Ishikawa (cell line): ENCODE results near the gene B4GALNT3.

Experiments used
- CEBPB ChIP-seq: IDR thresholded peaks from 2 replicates; pipeline ENCODE4 v1.6.1; 2012
- CREB1 ChIP-seq: IDR thresholded peaks from 2 replicates; pipeline ENCODE4 v1.6.1; 2012; ENCODE audit warnings: low read depth
- EGR1 ChIP-seq: IDR thresholded peaks from 2 replicates; pipeline ENCODE4 v1.6.1; 2012
- EP300 ChIP-seq: IDR thresholded peaks from 2 replicates; pipeline ENCODE4 v1.6.1; 2012; ENCODE audit warnings: borderline replicate concordance
- FOXM1 ChIP-seq: IDR thresholded peaks from 2 replicates; pipeline ENCODE4 v1.6.1; 2012; ENCODE audit warnings: low read depth, borderline replicate concordance
- NFIC ChIP-seq: IDR thresholded peaks from 2 replicates; pipeline ENCODE4 v1.6.1; 2012
- RAD21 ChIP-seq: IDR thresholded peaks from 2 replicates; pipeline ENCODE4 v1.6.1; 2012; ENCODE audit warnings: low read depth
- TAF1 ChIP-seq: IDR thresholded peaks from 2 replicates; pipeline ENCODE4 v1.6.1; 2012; ENCODE audit warnings: low read depth, mild to moderate bottlenecking
- TCF12 ChIP-seq: IDR thresholded peaks from 2 replicates; pipeline ENCODE4 v1.6.1; 2012; ENCODE audit warnings: low read depth
- TEAD4 ChIP-seq: IDR thresholded peaks from 2 replicates; pipeline ENCODE4 v1.6.1; 2012
- YY1 ChIP-seq: IDR thresholded peaks from 2 replicates; pipeline ENCODE4 v1.6.1; 2012; ENCODE audit warnings: low read depth
- ZBTB7A ChIP-seq: IDR thresholded peaks from 2 replicates; pipeline ENCODE4 v1.6.1; 2012; ENCODE audit warnings: low read depth
- TF ChIP-seq, protein P1 (sequence below): IDR thresholded peaks from 2 replicates; pipeline ENCODE4 v1.6.1; 2012
- TF ChIP-seq, protein P2 (sequence below): IDR thresholded peaks from 2 replicates; pipeline ENCODE4 v1.6.1; 2012; ENCODE audit warnings: low read depth, mild to moderate bottlenecking
- TF ChIP-seq, protein P3 (sequence below): IDR thresholded peaks from 2 replicates; pipeline ENCODE4 v1.6.1; 2012

B4GALNT3 gene

DNA sequence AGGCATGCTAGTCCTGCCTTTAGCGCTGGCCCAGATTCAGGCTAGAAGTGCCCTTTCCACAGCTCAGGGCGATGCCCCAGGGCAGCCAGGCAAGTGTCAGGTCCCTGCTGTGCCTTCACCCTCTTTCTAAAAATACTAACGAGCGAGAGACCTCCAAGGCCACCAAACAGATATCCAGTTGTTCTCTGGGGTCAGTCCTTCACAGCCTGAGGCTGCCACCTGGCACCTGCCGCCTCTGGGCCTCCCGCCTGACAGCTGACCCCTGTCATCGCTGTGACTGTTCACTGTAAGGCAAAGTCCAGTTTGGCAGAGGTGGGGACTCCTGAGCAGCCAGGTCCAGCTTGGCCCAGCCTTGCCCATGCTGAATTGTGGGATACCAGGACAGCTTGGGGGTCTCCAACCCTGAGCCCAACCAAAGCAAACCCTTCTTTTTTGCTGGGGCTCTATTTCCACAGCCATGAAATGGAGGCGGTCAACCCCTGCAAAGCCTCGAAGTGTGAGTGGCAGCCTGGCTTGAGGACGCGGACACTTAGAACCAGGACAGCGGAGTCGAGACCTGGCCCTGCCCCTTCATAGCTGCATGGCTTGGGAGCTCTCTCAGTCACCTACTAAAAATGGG lies 123.6 kb downstream of the B4GALNT3 start:
- TF ChIP-seq RAD21, result no peak
- TF ChIP-seq YY1, result no peak
- TF ChIP-seq CREB1, result no peak
- TF ChIP-seq TEAD4, result no peak
- TF ChIP-seq, protein P1, sequence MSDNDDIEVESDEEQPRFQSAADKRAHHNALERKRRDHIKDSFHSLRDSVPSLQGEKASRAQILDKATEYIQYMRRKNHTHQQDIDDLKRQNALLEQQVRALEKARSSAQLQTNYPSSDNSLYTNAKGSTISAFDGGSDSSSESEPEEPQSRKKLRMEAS, result no peak
- TF ChIP-seq CEBPB, result no peak
- TF ChIP-seq NFIC, result no peak
- TF ChIP-seq, protein P2, sequence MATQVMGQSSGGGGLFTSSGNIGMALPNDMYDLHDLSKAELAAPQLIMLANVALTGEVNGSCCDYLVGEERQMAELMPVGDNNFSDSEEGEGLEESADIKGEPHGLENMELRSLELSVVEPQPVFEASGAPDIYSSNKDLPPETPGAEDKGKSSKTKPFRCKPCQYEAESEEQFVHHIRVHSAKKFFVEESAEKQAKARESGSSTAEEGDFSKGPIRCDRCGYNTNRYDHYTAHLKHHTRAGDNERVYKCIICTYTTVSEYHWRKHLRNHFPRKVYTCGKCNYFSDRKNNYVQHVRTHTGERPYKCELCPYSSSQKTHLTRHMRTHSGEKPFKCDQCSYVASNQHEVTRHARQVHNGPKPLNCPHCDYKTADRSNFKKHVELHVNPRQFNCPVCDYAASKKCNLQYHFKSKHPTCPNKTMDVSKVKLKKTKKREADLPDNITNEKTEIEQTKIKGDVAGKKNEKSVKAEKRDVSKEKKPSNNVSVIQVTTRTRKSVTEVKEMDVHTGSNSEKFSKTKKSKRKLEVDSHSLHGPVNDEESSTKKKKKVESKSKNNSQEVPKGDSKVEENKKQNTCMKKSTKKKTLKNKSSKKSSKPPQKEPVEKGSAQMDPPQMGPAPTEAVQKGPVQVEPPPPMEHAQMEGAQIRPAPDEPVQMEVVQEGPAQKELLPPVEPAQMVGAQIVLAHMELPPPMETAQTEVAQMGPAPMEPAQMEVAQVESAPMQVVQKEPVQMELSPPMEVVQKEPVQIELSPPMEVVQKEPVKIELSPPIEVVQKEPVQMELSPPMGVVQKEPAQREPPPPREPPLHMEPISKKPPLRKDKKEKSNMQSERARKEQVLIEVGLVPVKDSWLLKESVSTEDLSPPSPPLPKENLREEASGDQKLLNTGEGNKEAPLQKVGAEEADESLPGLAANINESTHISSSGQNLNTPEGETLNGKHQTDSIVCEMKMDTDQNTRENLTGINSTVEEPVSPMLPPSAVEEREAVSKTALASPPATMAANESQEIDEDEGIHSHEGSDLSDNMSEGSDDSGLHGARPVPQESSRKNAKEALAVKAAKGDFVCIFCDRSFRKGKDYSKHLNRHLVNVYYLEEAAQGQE, result no peak
- no peak for TF ChIP-seq EGR1
- no peak for TF ChIP-seq TCF12
- TF ChIP-seq EP300, result no peak
- TF ChIP-seq, protein P3, sequence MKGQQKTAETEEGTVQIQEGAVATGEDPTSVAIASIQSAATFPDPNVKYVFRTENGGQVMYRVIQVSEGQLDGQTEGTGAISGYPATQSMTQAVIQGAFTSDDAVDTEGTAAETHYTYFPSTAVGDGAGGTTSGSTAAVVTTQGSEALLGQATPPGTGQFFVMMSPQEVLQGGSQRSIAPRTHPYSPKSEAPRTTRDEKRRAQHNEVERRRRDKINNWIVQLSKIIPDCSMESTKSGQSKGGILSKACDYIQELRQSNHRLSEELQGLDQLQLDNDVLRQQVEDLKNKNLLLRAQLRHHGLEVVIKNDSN, result no peak

DNA sequence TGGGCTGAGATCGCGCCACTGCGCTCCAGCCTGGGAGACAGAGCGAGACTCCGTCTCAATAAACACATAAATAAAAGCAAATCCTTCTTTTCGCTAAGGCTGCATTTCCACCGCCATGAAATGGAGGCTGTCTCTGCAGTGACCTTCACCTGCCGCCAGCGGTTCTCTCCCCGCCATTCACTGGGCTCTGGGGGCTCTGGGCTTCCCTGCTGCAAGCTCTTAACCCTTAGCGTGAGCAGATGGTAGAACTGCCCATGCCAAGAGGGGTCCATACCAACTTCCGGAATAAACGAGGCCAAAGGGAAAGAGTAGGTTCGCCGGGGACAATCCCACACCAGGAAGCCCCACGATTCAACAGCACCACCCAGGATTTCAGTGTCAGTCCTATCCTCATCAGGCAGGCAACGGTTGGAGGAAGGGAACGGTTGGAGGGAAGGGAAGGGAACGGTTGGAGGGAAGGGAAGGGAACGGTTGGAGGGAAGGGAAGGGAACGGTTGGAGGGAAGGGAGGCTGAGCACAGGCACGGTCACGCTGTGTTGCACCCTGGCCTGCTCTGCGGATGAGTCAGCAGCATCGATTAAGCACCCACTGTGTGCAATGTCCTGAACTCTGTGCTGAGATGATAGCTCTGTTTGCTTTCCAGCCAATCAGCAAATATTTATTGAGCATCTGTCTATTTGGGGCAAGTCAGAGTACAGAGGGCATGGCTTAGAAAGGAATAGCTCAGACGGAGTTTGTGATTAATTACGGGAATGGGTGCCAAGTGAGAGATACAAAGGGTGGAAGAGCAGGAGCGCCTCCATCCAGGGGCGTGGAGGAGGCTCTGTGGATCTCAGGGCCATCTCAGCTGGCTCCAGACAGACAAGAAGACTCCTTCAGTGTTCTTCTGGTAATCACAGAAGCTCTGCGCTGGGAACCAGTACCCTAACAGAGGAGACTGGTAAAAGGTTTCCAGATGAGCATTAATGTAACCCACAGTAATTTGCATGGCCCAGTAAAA lies 125.6 kb downstream of the B4GALNT3 start:
- no peak for TF ChIP-seq ZBTB7A

- TF ChIP-seq TCF12 (no peak), ZBTB7A (no peak), YY1 (no peak), TEAD4 (no peak), TAF1 (no peak), NFIC (no peak), FOXM1 (no peak), CREB1 (no peak), RAD21 (no peak), EGR1 (no peak), EP300 (no peak), CEBPB (no peak)
- TF ChIP-seq, protein P1, result no peak
- TF ChIP-seq, protein P3, result no peak
- TF ChIP-seq, protein P2, result no peak
Observed at GRCh38 chr12:586318-587071, 126.8 kb downstream of the B4GALNT3 start.

- no peak for TF ChIP-seq EP300
- TF ChIP-seq, protein P3, result no peak
- TF ChIP-seq, protein P2, result no peak
- TF ChIP-seq FOXM1, result no peak
- TF ChIP-seq CREB1, result no peak
- no peak for TF ChIP-seq NFIC
- TF ChIP-seq TAF1, result no peak
- no peak for TF ChIP-seq CEBPB
- no peak for TF ChIP-seq RAD21
Observed at GRCh38 chr12:587132-588023, 127.6 kb downstream of the B4GALNT3 start.
